ENCODE measurements around the gene POLR1F.

DNA sequence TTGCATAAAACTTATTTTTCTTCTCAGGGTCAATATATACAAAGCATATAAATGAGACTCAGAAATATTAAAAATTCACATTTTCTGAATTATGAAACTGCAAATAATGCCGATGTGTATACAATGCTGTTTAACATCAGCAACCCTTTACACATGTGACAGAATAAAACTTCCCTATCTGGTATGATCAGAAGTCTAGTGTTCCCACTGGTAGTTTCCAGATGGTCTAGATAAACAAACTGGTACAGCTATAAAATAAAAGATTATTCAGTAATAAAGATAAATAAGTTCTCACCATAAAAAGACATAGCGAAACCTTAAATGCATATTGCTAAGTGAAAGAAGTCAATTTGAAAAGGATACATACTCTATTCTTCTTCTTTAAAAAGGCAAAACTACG is 7.9 kb downstream of the POLR1F start:
- TF ChIP-seq, protein P1, sequence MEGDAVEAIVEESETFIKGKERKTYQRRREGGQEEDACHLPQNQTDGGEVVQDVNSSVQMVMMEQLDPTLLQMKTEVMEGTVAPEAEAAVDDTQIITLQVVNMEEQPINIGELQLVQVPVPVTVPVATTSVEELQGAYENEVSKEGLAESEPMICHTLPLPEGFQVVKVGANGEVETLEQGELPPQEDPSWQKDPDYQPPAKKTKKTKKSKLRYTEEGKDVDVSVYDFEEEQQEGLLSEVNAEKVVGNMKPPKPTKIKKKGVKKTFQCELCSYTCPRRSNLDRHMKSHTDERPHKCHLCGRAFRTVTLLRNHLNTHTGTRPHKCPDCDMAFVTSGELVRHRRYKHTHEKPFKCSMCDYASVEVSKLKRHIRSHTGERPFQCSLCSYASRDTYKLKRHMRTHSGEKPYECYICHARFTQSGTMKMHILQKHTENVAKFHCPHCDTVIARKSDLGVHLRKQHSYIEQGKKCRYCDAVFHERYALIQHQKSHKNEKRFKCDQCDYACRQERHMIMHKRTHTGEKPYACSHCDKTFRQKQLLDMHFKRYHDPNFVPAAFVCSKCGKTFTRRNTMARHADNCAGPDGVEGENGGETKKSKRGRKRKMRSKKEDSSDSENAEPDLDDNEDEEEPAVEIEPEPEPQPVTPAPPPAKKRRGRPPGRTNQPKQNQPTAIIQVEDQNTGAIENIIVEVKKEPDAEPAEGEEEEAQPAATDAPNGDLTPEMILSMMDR (IDR thresholded peaks at IDR 0.05), result no peak
- TF ChIP-seq EZH2 (IDR thresholded peaks at IDR 0.05; ENCODE audit: borderline replicate concordance, insufficient read depth, low read depth, low read length, poor library complexity, severe bottlenecking), result no peak
